Esophagus mucosa (tissue), 1 donor: Measurements from ENCODE around the gene UNC93B1. TPM values are rescaled to one million over a fixed set of nuclear protein-coding genes. Genes with fewer than 3 reads are reported as not detected.

ENCODE experiments used
- ATAC-seq: fragments of 200-7000 bp; cut with Tn5 transposase; one replicate; pipeline ENCODE4 v1.9.1; 2020
- total RNA-seq: library from RNA; stranded (reverse); gene quantifications from one replicate; pipeline ENCODE4 v1.2.4, GENCODE V29; 2023
- donor health status: DM: yes; HTN: yes; CAD: no.

UNC93B1 gene
- total RNA-seq, 1 donor from 2014 or later = 15.7 TPM

DNA sequence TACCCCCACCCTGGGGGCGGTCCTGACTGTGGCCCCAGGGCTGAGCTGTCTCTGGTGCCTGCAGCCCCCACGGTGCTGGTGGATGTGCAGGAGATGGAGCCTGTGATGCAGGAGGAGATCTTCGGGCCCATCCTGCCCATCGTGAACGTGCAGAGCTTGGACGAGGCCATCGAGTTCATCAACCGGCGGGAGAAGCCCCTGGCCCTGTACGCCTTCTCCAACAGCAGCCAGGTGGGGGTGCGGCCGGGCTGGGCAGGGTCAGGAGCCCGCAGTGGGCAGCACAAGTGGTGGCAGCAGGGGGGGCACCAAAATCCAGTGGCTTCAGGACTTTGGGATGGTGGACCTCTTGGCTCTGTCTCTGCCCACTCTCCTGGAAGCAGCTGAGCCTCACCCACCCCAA, 18.6 kb upstream of the UNC93B1 start:
- ATAC-seq = no peak

DNA sequence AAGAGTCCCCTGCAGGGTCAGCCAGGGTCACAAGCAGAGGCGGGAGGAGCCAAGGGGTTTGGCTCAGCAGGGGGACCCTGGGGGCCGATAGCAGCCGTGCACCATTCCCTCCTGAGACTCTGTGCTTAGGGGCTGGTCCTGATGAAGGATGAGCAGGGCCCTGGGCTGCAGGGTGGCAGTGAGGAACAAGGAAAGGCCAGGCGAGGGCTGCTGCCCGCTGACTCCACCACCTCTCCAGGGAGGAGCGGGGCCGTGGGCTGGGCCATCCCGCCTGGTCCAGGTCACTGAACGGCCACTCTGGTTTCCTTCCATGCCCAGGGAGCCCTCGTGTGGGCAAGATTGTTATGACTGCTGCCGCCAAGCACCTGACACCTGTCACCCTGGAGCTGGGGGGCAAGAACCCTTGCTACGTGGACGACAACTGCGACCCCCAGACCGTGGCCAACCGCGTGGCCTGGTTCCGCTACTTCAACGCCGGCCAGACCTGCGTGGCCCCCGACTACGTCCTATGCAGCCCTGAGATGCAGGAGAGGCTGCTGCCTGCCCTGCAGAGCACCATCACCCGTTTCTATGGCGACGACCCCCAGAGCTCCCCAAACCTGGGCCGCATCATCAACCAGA, 17.4 kb upstream of the UNC93B1 start:
- peak; percentile 58 for ATAC-seq

GRCh38 chr11:68020575-68020974, 16.7 kb upstream of the UNC93B1 start:
- ATAC-seq = peak; percentile 30

DNA sequence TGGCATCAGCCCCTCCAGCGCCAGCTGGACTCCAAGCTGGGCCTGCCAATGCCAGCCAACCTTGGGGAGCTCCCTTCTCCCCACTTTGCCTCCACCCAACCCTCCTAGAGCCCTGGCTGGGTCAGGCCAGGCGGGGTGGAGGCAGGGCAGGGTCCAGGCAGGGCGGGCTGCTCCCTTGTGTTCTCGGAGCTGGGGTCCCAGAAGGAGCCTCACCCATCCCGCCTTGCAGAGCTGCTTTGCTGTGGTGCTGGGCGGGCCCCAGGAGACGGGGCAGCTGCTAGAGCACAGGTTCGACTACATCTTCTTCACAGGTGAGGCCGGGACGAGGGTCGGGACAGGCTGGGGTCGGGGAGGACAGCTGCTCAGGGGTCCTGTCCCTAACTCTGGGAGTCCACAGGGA, 15.6 kb upstream of the UNC93B1 start:
- no peak for ATAC-seq

- ATAC-seq = no peak
These were observed 14.9 kb upstream of the UNC93B1 start for GRCh38 chr11:68018730-68019190.

DNA sequence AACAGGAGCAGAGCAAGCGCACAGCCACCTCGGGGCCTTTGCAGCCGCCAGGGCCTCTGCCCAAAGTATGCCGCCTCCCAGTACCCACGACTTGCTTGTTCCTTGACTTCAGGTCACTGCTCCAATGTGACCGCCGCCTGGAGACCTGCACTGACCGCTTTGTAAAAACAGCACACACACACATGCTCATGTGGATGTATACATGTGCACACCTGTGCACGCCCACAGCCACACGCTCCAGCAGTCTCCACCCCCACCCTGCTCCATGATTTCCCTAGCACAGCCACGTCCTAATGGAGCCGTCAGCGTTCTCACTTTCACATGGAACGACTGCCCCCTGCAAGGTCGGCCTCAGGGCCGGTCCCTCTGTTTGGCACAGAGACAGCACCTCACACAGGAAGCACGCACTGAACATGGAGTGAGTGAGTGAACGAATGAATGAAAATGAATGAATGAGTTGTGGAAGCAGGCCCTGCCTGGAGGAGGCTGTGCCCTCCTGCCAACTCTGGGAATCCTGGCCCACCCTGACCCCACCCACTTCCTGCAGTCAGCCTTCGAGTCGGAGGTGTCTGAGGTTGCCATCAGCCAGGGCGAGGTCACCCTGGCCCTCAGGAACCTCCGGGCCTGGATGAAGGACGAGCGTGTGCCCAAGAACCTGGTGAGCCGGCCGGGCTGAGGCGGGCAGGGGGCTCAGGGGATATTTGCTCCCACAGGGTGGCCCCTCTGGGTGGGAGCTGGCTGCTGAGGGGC, 14.3 kb upstream of the UNC93B1 start:
- ATAC-seq = no peak

GRCh38 chr11:68016904-68017817, 13.3 kb upstream of the UNC93B1 start:
- no peak for ATAC-seq

DNA sequence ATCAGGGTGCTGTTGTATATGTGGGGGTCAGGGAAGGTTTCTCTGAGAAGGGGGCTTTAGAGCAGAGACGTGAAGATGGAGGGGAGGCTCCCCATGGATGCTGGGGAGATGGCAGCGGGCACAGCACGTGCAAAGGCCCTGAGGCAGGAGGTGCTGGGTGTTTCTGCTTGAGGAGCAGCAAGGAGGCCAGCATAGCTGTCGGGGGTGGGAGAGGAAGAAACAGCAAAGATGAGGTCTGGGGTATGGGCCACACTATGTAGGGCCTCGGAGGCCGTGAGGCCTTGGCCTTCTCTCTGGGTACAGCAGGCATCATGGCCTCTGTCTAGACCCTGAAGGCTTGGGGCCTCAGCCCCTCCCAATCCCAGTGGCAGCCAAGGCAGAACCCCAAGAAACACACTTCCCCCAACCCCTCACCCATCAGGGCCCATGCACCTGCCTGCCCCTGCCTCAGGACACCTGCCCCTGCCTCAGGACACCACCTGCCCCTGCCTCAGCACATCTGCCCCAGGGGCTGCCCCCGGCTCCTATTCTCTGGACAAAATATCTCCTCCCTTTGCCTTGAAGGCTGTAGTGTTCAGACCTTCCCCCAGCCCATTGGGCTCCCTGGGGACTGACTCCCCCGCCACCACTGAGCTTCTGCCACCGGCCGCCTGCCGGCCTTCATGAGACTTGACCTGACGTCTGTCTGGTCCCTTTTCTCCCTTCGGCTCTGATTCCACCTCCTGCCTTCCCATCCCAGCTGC, 12.4 kb upstream of the UNC93B1 start:
- ATAC-seq = no peak

DNA sequence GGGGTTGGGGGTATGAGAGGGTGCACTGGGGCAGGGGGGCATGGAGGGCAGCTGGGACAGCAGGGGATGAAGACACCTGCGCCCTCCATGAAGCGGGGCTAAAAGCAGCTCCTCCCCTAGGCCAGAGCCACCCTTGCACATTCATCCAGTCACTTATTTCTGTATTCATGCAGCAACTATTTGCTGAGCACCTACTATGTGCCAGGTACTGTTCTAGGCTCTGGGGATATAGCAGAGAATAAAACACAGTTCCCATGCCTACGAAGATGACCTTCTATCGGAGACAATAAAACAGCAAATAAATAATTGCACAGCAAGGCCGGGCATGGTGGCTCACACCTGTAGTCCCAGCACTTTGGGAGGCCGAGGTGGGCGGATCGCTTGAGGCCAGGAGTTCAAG, 11.6 kb upstream of the UNC93B1 start:
- no peak for ATAC-seq

- ATAC-seq = no peak
These were observed 11.1 kb upstream of the UNC93B1 start for GRCh38 chr11:68014947-68015447.

GRCh38 chr11:68014157-68014946, 10.5 kb upstream of the UNC93B1 start:
- ATAC-seq = peak; percentile 85

DNA sequence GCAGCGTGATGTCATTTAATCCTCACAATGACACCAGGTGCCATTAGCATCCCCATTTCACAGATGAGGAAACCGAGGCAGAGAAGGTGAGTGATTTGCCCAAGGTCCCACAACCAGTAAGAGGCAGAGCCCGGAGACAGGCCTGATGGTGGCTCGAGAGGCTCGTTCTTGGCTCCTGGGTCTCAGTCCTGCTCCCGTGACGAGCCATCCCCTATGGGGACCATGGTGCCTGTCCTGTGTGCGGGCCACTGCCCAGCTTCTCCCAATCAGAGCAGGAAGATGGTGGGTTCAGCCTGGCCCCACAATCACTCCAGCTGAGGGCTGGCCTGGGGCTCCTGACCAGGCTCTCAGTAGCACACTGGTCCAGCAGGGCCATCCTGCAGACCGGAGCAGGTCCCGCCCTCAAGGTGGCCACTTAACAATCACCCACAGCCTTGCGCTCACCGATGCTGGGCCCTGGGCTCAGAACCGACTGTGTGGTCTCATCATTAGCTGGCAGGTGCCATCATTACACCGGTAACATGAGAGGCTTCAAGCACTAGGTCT, 9.8 kb upstream of the UNC93B1 start:
- no peak for ATAC-seq

GRCh38 chr11:68012843-68013610, 9.1 kb upstream of the UNC93B1 start:
- no peak for ATAC-seq

DNA sequence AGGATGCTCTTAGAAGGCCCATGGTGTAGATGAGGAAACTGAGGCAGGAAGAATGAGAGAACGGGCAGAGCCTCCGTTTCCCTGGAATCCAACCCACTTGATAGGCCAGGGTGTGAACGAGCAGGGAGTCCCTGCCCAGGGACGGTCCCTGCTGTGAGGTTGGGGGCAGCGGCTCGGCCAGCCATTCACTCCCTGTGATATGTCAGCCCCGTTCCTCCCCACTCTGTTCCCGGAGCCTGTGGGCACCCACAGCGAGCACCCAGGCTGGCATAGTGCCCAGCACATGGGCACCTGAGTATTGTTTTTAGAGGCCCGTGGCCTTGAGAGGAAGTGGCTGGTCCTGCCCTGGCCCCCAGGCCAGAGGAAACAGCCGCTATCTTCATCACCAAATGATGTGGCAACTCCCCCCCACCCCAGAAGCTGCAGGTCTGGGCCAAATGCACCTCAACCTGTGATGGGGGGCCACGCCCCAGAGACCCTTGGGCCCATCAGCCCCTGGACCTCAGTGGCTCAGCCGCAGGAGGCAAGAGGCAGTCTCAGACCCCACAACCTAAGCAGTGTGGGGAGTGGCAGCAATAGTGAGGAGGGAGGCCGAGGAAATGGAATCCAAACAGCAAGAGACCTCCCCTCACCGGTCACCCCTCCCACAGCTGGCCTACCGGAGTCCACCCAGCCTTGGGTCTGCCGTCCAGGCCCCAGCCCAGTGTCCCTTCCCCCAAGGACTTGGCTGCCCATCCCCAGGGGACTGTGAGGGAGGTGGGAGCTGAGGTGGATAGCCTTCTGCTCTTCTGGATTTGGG, 8.3 kb upstream of the UNC93B1 start:
- ATAC-seq = no peak

- no peak for ATAC-seq
These were observed 7.4 kb upstream of the UNC93B1 start for GRCh38 chr11:68011051-68011943.

GRCh38 chr11:68010090-68011041, 6.5 kb upstream of the UNC93B1 start, which contains the start of gene ALDH3B1:
TSS of gene ALDH3B1 (plus strand) at chr11:68010327. CDS start at chr11:68015298, 4,971 bp downstream.
- peak; percentile 17 for ATAC-seq
